ENCODE measurements around the gene KCNF1.

KCNF1 gene, protein sequence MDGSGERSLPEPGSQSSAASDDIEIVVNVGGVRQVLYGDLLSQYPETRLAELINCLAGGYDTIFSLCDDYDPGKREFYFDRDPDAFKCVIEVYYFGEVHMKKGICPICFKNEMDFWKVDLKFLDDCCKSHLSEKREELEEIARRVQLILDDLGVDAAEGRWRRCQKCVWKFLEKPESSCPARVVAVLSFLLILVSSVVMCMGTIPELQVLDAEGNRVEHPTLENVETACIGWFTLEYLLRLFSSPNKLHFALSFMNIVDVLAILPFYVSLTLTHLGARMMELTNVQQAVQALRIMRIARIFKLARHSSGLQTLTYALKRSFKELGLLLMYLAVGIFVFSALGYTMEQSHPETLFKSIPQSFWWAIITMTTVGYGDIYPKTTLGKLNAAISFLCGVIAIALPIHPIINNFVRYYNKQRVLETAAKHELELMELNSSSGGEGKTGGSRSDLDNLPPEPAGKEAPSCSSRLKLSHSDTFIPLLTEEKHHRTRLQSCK

DNA sequence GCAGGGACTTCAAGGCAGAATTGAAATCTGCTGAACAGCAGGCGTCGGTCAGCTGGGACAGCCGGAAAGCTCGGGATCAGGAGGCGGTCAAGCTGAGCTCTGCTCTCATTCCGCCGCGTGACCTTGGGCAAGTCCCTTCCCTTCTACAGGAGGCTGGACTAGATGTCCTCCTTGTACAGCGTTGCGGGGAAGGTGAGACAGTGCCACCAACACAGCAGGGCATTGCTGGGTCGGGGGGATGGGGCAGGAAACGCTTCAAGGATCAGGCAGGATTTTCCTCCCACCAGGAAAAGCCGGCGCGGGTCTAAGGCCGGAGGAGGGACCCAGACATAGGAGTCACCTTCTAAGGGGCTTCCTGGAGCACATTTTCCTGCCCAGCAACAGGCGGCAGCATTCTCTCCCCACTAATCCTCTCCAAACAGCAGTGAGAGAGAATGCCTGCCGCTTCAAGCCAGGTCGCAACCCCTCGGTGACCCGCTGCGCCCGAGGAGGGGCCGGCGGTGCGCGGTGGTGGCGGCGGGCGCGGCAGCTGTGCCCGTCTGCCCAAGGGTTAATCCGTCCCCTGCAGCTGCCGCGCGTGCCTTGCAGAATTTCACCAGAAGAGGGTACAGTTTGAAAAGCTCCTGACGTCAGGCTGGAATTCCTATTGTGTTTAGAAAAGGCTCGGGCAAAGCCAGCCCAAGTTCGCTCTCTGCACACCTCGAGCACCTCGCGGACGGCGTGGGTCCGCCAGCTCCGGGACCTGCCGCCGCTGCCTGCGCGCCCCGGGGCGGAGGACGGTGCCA is at the start of gene KCNF1:
Gene KCNF1 (plus strand): TSS at position 644 of the 785 bp plus-strand sequence. CDS start 493 bp downstream, outside the sequence.
- peak within 1 kb of the TSS; percentile 9 to 43 for H3K4me3 ChIP-seq (ENCODE audit: low read depth in 1 of 2, low read length in 2 of 2)

DNA sequence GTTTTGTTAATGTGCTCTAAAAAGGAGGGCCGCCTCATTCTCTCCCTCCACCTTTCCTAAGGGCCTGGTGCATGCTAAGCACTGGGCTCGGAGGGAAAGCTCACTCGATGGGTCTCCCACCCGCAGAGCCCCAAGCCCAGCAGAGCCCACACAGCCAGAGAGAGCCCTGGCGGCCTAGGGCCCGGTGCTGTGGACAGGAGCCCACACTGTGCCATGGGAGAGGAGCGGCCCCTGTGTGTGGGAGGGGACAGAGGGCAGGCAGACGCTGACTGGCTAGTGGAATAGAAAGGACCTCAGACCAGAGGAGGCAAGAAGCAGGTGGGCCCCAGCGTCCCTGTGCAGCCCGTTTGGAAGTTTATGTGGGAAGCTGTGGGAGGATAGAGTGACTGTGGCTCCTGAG is 49.4 kb upstream of the KCNF1 start:
- Histone ChIP-seq H3K4me3 (ENCODE audit: low read depth in 1 of 2, low read length in 2 of 2) (no peak overlapping the region), H3K9me3 (ENCODE audit: low read length) (no peaks in the 10 kb centered on the region), H3K27ac (ENCODE audit: low read depth, low read length) (no peak overlapping the region), H3K36me3 (ENCODE audit: insufficient read depth, low read length) (no peaks in the 10 kb centered on the region), H3K4me1 (ENCODE audit: insufficient read depth, low read length) (peaks cover 31% of the 10 kb centered on the region), H3K27me3 (ENCODE audit: control insufficient read depth in 1 of 2, insufficient read depth in 2 of 2, low read length in 2 of 2) (no peaks in the 10 kb centered on the region), H3K9ac (ENCODE audit: low read length) (no peak overlapping the region)

More for the DNA sequence above, at the start of gene KCNF1:
- Histone ChIP-seq H3K27me3 (ENCODE audit: control insufficient read depth in 1 of 2, insufficient read depth in 2 of 2, low read length in 2 of 2) (peaks cover 0 to 31% of the 10 kb centered on the region in 2 donors), H3K27ac (ENCODE audit: low read depth, low read length) (no peak within 1 kb of the TSS), H3K4me1 (ENCODE audit: insufficient read depth, low read length) (no peaks in the 10 kb centered on the region), H3K9ac (ENCODE audit: low read length) (no peak within 1 kb of the TSS), H3K9me3 (ENCODE audit: low read length) (no peaks in the 10 kb centered on the region), H3K36me3 (ENCODE audit: insufficient read depth, low read length) (no peaks in the 10 kb centered on the region)

DNA sequence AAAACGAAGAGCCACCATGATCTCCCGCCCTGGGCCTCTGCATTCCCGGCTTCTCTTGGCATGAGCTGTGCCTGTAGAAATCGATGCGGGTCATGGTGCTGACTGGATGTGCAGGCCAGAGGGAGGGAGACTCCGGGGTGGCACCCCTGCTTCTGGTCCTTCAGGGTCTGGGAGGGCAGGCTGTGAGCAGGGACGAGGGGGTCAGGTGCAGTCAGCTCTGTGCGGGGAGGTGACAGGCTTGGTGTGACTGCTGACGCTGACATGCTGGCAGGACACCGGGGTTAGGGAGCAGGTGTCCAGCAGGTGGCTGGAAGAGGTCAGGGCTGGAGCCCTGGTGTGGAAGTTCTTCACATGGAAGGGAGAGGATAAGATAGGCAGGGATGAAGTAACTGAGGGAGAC is 48.7 kb upstream of the KCNF1 start:
- Histone ChIP-seq H3K9ac (ENCODE audit: low read length) (no peak overlapping the region), H3K4me1 (ENCODE audit: insufficient read depth, low read length) (peaks cover 38% of the 10 kb centered on the region), H3K36me3 (ENCODE audit: insufficient read depth, low read length) (no peaks in the 10 kb centered on the region), H3K27ac (ENCODE audit: low read depth, low read length) (no peak overlapping the region), H3K9me3 (ENCODE audit: low read length) (no peaks in the 10 kb centered on the region), H3K27me3 (ENCODE audit: control insufficient read depth in 1 of 2, insufficient read depth in 2 of 2, low read length in 2 of 2) (no peaks in the 10 kb centered on the region), H3K4me3 (ENCODE audit: low read depth in 1 of 2, low read length in 2 of 2) (no peak overlapping the region)

DNA sequence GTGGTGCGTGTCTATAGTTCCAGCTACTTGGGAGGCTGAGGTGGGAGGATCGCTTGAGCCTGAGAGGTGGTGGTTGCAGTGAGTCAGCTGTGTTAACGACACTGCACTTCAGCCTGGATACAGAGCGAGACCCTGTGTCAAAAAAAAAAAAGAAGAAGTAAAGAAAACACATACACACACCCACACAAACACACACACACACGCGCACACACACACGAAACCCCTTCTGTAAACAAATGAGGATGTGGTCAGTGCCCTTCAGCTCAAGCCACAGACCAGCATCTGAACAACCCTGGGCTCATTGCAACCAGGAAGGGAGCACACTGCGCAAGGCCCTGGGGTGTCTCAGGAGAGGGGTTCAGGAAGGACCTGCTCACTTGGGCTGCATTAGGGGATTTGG is 47.9 kb upstream of the KCNF1 start:
- Histone ChIP-seq H3K4me1 (ENCODE audit: insufficient read depth, low read length) (peaks cover 46% of the 10 kb centered on the region), H3K27ac (ENCODE audit: low read depth, low read length) (peak overlapping the region; percentile 4), H3K9me3 (ENCODE audit: low read length) (no peaks in the 10 kb centered on the region), H3K4me3 (ENCODE audit: low read depth in 1 of 2, low read length in 2 of 2) (no peak overlapping the region), H3K27me3 (ENCODE audit: control insufficient read depth in 1 of 2, insufficient read depth in 2 of 2, low read length in 2 of 2) (no peaks in the 10 kb centered on the region), H3K36me3 (ENCODE audit: insufficient read depth, low read length) (no peaks in the 10 kb centered on the region), H3K9ac (ENCODE audit: low read length) (no peak overlapping the region)

DNA sequence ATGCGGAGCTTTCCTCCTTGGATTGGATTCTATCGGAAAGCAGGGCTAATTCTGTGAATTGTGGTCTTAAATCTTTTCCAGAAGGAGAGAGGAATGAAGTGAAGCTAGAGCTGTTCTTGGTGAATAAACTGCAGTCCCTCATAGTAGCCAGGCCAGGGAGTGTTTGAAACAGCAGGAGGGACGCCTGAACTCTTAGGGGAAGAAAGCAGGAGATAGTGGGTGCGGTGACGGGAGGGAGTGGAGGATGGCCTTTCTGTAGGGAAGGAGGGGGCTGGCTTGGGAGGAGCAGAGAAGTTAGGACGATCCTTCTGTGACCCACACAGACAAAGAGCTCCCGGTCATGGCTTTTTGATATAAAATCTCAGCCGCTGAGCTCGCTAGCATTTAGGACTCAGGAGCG is 47.5 kb upstream of the KCNF1 start:
- peaks cover 47% of the 10 kb centered on the region for H3K4me1 ChIP-seq (ENCODE audit: insufficient read depth, low read length)
- H3K27me3 ChIP-seq (ENCODE audit: control insufficient read depth in 1 of 2, insufficient read depth in 2 of 2, low read length in 2 of 2) = no peaks in the 10 kb centered on the region
- no peaks in the 10 kb centered on the region for H3K9me3 ChIP-seq (ENCODE audit: low read length)
- no peak overlapping the region for H3K9ac ChIP-seq (ENCODE audit: low read length)
- H3K4me3 ChIP-seq (ENCODE audit: low read depth in 1 of 2, low read length in 2 of 2) = no peak overlapping the region
- peak overlapping the region; percentile 42 for H3K27ac ChIP-seq (ENCODE audit: low read depth, low read length)
- no peaks in the 10 kb centered on the region for H3K36me3 ChIP-seq (ENCODE audit: insufficient read depth, low read length)

DNA sequence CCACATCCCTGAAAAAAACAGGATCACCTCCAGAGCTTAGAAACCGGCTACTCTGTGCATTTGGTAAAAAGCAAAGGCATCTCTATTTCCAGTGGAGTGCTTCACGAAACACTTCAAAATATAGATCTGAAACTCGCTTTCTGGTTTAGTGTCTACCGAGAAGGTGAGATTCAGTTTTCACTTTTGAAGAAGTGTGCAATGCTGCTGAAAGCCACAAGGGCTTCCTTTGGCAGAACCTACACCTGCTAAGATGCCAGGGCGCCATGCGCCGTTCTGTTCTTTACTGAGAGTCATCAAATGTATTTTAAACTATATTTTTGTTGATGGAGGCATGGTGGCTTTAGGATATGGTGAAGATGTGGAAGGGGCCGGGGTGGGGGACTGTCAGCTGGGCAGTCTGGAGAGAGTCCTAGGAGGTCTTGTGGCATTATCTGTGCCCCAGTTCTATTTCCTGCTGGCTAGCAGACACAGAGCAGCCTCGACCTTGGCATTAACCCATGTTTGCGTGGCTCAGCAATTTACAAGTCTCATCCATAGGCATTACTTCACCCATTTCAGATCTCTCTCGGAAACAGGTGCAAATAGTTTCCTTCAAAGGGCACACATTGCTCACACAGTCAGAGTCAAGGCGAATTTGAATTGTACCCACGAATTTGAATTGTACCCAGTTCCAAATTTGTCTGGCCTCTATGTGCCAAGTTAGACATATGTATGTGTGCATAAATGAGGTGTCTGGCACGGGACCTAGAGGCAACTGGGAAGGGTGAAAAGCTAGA is 46.7 kb upstream of the KCNF1 start:
- peak overlapping the region; percentile 42 for H3K27ac ChIP-seq (ENCODE audit: low read depth, low read length)
- H3K4me3 ChIP-seq (ENCODE audit: low read depth in 1 of 2, low read length in 2 of 2) = no peak overlapping the region
- no peaks in the 10 kb centered on the region for H3K36me3 ChIP-seq (ENCODE audit: insufficient read depth, low read length)
- no peaks in the 10 kb centered on the region for H3K27me3 ChIP-seq (ENCODE audit: control insufficient read depth in 1 of 2, insufficient read depth in 2 of 2, low read length in 2 of 2)
- H3K9ac ChIP-seq (ENCODE audit: low read length) = no peak overlapping the region
- H3K4me1 ChIP-seq (ENCODE audit: insufficient read depth, low read length) = peaks cover 54% of the 10 kb centered on the region
- H3K9me3 ChIP-seq (ENCODE audit: low read length) = no peaks in the 10 kb centered on the region

DNA sequence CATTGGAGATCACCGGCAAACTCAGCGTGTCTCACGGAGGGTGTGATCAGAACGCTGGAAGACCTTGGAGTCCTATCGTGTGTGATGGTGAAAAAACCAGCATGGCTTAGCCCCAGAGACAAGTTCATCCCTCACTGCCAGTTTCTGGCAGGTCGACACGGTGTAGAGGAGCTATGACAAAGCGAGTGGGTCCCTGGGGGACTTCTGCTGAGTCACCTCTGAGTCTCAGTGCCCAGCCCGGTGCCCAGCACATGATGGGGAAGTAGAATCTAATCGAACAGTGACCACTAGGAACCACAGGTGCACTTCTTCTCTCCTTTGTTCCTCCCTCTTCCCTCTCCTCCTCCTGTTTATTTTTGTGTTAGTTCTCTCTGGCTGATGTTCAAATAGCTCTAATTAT is 45.9 kb upstream of the KCNF1 start:
- Histone ChIP-seq H3K4me3 (ENCODE audit: low read depth in 1 of 2, low read length in 2 of 2) (no peak overlapping the region), H3K4me1 (ENCODE audit: insufficient read depth, low read length) (peaks cover 54% of the 10 kb centered on the region), H3K27me3 (ENCODE audit: control insufficient read depth in 1 of 2, insufficient read depth in 2 of 2, low read length in 2 of 2) (no peaks in the 10 kb centered on the region), H3K9ac (ENCODE audit: low read length) (no peak overlapping the region), H3K9me3 (ENCODE audit: low read length) (no peaks in the 10 kb centered on the region), H3K27ac (ENCODE audit: low read depth, low read length) (no peak overlapping the region), H3K36me3 (ENCODE audit: insufficient read depth, low read length) (no peaks in the 10 kb centered on the region)

DNA sequence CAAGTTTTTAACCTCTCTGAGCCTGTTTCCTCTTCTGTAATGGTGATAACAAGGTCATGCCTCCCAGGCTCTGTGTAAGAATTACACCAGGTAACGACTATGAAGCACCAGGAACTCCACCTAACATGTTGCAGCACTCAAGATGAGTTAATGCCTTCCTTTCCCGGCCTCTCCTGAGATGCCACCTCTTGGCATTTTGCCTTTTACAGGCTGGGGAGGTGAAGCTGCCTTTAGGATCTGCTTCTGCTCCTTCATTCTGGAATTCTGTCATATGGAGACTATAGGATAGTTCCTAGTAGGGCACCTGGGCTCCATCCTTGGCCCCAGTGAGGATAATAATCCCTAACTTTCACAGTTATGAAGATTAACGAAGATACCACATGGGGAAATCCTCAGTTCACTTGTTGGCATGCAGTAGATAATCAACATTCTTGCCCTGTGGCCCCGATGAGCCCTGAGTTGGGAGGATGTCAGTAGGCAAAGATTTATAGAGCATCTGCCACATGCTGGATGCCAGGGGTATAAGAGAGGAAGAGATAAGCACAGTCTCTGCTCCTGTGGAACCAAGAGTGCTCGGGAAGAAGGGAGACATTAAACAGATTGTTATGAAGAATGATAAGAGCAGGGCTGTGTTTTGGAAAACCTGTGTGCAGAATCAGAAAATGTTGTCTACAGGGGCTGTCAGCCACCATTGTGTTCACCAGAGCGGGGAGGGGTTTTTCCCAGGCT is 43.9 kb upstream of the KCNF1 start:
- peak overlapping the region; percentile 0 for H3K9ac ChIP-seq (ENCODE audit: low read length)
- H3K4me1 ChIP-seq (ENCODE audit: insufficient read depth, low read length) = peaks cover 54% of the 10 kb centered on the region
- H3K9me3 ChIP-seq (ENCODE audit: low read length) = no peaks in the 10 kb centered on the region
- no peak overlapping the region for H3K4me3 ChIP-seq (ENCODE audit: low read depth in 1 of 2, low read length in 2 of 2)
- peak overlapping the region; percentile 73 for H3K27ac ChIP-seq (ENCODE audit: low read depth, low read length)
- no peaks in the 10 kb centered on the region for H3K27me3 ChIP-seq (ENCODE audit: control insufficient read depth in 1 of 2, insufficient read depth in 2 of 2, low read length in 2 of 2)
- no peaks in the 10 kb centered on the region for H3K36me3 ChIP-seq (ENCODE audit: insufficient read depth, low read length)

DNA sequence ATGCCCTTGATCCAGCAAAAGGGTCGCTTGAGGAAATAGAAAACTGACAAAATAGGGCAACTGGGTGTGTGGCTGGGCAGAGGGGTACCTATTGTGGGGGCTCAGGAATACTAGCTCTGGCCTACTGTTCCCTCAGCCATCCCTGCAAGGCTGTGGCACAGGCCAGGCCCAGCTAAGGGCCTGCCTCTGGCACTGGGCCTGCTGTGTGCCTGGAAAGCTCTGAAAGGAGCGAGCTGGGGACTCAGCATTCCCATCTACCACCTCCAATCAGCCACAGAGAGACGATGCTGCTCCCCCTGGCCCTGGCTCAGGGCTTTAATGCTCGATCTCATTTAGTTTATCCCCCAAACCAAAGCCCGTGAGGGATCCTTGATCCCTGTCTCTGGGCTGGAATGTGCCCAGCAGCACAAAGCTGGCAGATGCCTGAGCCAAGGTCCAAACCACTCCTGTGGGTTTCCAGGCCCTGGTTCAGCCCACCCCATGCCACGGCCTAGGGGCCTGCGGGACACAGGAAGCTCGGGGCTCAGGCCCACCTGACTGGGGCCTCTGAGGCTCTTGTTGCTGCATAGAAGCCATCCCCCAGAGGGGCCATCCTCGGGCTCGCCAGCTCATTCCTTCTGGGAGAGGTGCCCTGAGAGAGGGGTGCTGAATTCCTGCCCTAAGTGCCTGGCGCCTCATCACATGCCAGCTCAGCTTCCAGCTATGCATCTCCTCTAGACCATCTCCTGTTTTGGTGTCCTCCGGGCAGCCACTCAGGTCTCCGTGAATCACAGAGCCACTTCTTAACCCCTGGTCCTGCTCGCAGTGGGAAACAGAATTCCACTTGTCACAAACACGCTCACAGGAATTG is 43.0 kb upstream of the KCNF1 start:
- Histone ChIP-seq H3K27me3 (ENCODE audit: control insufficient read depth in 1 of 2, insufficient read depth in 2 of 2, low read length in 2 of 2) (no peaks in the 10 kb centered on the region), H3K36me3 (ENCODE audit: insufficient read depth, low read length) (no peaks in the 10 kb centered on the region), H3K9ac (ENCODE audit: low read length) (peak overlapping the region; percentile 0), H3K4me3 (ENCODE audit: low read depth in 1 of 2, low read length in 2 of 2) (no peak overlapping the region), H3K4me1 (ENCODE audit: insufficient read depth, low read length) (peaks cover 54% of the 10 kb centered on the region), H3K9me3 (ENCODE audit: low read length) (no peaks in the 10 kb centered on the region), H3K27ac (ENCODE audit: low read depth, low read length) (peak overlapping the region; percentile 73)

DNA sequence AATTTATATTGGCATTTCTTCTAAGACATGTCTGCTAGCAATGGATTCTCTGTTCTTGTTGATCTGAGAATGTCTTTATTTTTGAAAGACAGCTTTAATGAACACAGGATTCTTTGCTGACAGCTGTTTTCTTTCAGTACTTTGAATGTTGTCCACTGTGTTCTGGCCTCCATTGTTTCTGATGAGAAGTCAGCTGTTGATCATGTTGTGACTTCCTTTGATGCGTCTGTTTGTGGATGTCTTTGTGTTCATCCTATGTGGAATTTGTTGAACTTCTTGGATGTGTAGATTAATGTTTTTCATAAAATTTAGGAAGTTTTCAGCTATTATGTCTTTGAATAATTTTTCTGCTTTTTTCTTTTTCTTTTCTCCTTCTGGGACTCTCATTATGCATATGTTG is 39.8 kb upstream of the KCNF1 start:
- Histone ChIP-seq H3K4me1 (ENCODE audit: insufficient read depth, low read length) (peaks cover 32% of the 10 kb centered on the region), H3K9ac (ENCODE audit: low read length) (no peak overlapping the region), H3K4me3 (ENCODE audit: low read depth in 1 of 2, low read length in 2 of 2) (no peak overlapping the region), H3K9me3 (ENCODE audit: low read length) (no peaks in the 10 kb centered on the region), H3K27me3 (ENCODE audit: control insufficient read depth in 1 of 2, insufficient read depth in 2 of 2, low read length in 2 of 2) (no peaks in the 10 kb centered on the region), H3K27ac (ENCODE audit: low read depth, low read length) (no peak overlapping the region), H3K36me3 (ENCODE audit: insufficient read depth, low read length) (no peaks in the 10 kb centered on the region)
